ENCODE results near the gene MGLL. TPM values are rescaled to one million over a fixed set of nuclear protein-coding genes. Genes with fewer than 3 reads are reported as not detected.

The MGLL gene
- total RNA-seq, 2 experiments from 2014 or later, result 0.28 to 0.38 TPM

GRCh38 chr3:127835993-127836882, 13.9 kb upstream of the MGLL start:
- peaks cover 0 to 6% of the 10 kb centered on the region in 2 experiments for H3K9me3 ChIP-seq (ENCODE audit: control insufficient read depth in 1 of 2, insufficient read depth in 1 of 2, low read length in 2 of 2)
- peaks cover 2% of the 10 kb centered on the region for H3K9me3 Mint-ChIP-seq
- H3K4me3 ChIP-seq (ENCODE audit: low read length), result no peak overlapping the region
- DNase-seq (no peak), ATAC-seq (ENCODE audit: poor library complexity) (no peak)
- ChIA-PET POLR2A (no interaction called here), CTCF (no interaction called here)
- no peaks in the 10 kb centered on the region for H3K4me1 ChIP-seq (ENCODE audit: insufficient read depth, low read length)
- H3K36me3 Mint-ChIP-seq (ENCODE audit: low read depth), result no peaks in the 10 kb centered on the region
- intact Hi-C loops (cut with DNase I, micrococcal nuclease), result no loop called here
- no peak overlapping the region for H3K27ac ChIP-seq (ENCODE audit: low read depth in 1 of 2, low read length in 2 of 2)
- H3K36me3 ChIP-seq (ENCODE audit: insufficient read depth, low read length), result no peaks in the 10 kb centered on the region
- H3K4me1 Mint-ChIP-seq (ENCODE audit: low read depth), result no peaks in the 10 kb centered on the region
- no peak for TF ChIP-seq CTCF (IDR thresholded peaks at IDR 0.05)
- peaks cover 25% of the 10 kb centered on the region for H3K27me3 Mint-ChIP-seq
- no peak overlapping the region for H3K4me3 Mint-ChIP-seq
- H3K27me3 ChIP-seq (ENCODE audit: control insufficient read depth in 1 of 2, insufficient read depth in 2 of 2, low read length in 2 of 2), result peaks cover 0 to 2% of the 10 kb centered on the region in 2 experiments
- H3K27ac Mint-ChIP-seq, result no peak overlapping the region

DNA sequence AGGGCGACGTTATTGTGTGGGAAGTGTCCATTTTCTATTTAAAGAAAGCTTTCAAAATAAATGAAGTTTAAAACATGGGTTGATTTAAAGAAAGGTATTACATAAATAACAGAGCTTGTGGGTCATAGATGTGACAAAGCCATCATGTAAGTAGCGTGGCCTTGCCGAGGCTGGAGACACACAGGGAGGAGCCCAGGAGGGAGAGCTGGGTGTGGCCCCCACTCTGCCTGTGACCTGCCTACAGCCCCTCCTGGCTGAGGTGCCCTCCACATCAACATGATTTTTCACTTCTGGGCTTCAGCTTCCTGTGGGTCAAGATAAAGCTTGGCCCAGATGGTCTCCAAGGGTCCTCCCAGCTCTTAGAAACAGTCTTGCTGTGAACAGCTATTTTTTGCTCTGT, 12.5 kb upstream of the MGLL start:
- no peaks in the 10 kb centered on the region for H3K4me1 Mint-ChIP-seq (ENCODE audit: low read depth)
- no peak overlapping the region for H3K27ac ChIP-seq (ENCODE audit: low read depth in 1 of 2, low read length in 2 of 2)
- no peak overlapping the region for H3K27ac Mint-ChIP-seq
- no peak for ATAC-seq (ENCODE audit: poor library complexity)
- CTCF ChIA-PET, result no interaction called here
- H3K9me3 ChIP-seq (ENCODE audit: control insufficient read depth in 1 of 2, insufficient read depth in 1 of 2, low read length in 2 of 2), result peaks cover 6% of the 10 kb centered on the region in 2 experiments
- H3K27me3 ChIP-seq (ENCODE audit: control insufficient read depth in 1 of 2, insufficient read depth in 2 of 2, low read length in 2 of 2), result peaks cover 0 to 2% of the 10 kb centered on the region in 2 experiments
- TF ChIP-seq CTCF (IDR thresholded peaks at IDR 0.05), result no peak
- peaks cover 25% of the 10 kb centered on the region for H3K27me3 Mint-ChIP-seq
- POLR2A ChIA-PET, result no interaction called here
- H3K4me3 ChIP-seq (ENCODE audit: low read length), result no peak overlapping the region
- no peaks in the 10 kb centered on the region for H3K36me3 ChIP-seq (ENCODE audit: insufficient read depth, low read length)
- intact Hi-C loops (cut with DNase I, micrococcal nuclease), result loop anchor here in 1 of 2 experiments (5.0 kb wide), 1 partner anchor 182 kb away; no protein-coding TSS in a partner anchor
- H3K4me3 Mint-ChIP-seq, result no peak overlapping the region
- peaks cover 9% of the 10 kb centered on the region for H3K36me3 Mint-ChIP-seq (ENCODE audit: low read depth)
- DNase-seq, result no peak
- H3K9me3 Mint-ChIP-seq, result peaks cover 10% of the 10 kb centered on the region
- no peaks in the 10 kb centered on the region for H3K4me1 ChIP-seq (ENCODE audit: insufficient read depth, low read length)

DNA sequence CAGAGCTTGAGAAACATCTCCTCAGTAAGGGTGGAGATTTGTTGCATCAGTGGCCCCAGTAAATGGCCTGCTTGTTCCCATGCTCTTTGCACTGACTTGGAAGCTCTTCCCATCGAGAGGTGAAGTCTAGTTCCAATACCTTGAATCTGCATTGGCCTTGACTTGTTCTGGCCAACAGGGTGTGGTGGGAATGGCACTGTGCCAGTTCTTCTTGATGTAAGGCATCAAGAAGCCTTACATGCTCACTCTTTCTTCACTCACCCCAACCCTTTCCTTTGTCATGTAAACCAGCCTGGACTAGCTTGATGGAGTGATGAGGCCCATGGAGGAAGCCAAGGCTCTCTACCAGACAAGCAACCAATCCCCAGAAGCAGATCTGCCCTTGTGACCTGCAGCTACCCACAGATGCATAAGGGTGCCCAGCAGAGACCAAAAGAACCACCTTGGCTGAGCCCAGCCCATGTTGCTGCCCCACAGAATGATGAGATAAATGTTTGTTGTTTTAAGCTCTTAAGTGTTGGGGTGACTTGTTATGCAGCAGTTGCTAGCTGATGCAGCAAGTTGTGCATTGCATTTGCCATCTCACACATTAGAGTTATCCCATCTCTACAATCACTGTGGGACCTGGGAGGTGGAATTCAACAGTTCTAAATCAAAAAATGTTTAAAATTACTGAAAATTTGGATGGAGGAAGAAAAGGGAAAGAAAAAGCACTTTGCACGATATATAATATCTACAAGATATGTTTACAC, 11.1 kb upstream of the MGLL start:
- CTCF ChIA-PET, result no interaction called here
- Histone ChIP-seq H3K9me3 (ENCODE audit: control insufficient read depth in 1 of 2, insufficient read depth in 1 of 2, low read length in 2 of 2) (peaks cover 8 to 20% of the 10 kb centered on the region in 2 experiments), H3K4me3 (ENCODE audit: low read length) (no peak overlapping the region), H3K36me3 (ENCODE audit: insufficient read depth, low read length) (no peaks in the 10 kb centered on the region), H3K27me3 (ENCODE audit: control insufficient read depth in 1 of 2, insufficient read depth in 2 of 2, low read length in 2 of 2) (peaks cover 0 to 2% of the 10 kb centered on the region in 2 experiments), H3K27ac (ENCODE audit: low read depth in 1 of 2, low read length in 2 of 2) (no peak overlapping the region), H3K4me1 (ENCODE audit: insufficient read depth, low read length) (no peaks in the 10 kb centered on the region)
- intact Hi-C loops (cut with DNase I, micrococcal nuclease), result loop anchor here in 1 of 2 experiments (5.0 kb wide), 1 partner anchor 181 kb away; no protein-coding TSS in a partner anchor
- Mint-ChIP-seq H3K9me3 (peaks cover 11% of the 10 kb centered on the region), H3K4me1 (ENCODE audit: low read depth) (no peaks in the 10 kb centered on the region), H3K36me3 (ENCODE audit: low read depth) (peaks cover 17% of the 10 kb centered on the region), H3K27ac (no peak overlapping the region), H3K4me3 (no peak overlapping the region), H3K27me3 (peaks cover 16% of the 10 kb centered on the region)
- TF ChIP-seq CTCF (IDR thresholded peaks at IDR 0.05), result no peak
- no peak for DNase-seq
- POLR2A ChIA-PET, result no interaction called here
- ATAC-seq (ENCODE audit: poor library complexity), result no peak

Data from CD4-positive, alpha-beta T cell (primary cell).